ENCODE measurements around the gene PFKP. TPM values are rescaled to one million over a fixed set of nuclear protein-coding genes. Genes with fewer than 3 reads are reported as not detected.

The PFKP gene
- total RNA-seq, 1 experiment from 2014 or later = 140 TPM

GRCh38 chr10:3162533-3162932 is 95.2 kb downstream of the PFKP start:
- no TSS peak for BruUV-seq (replicated peaks)
- ChIA-PET POLR2A (ENCODE audit: unreplicated experiment) (no interaction called here), CTCF (no interaction called here)
- Histone ChIP-seq H4K20me1 (ENCODE audit: low read length) (no peaks in the 10 kb centered on the region), H3K36me3 (ENCODE audit: low read depth, low read length) (peaks cover 29% of the 10 kb centered on the region), H3K4me1 (ENCODE audit: insufficient read depth, low read length) (no peaks in the 10 kb centered on the region), H3K79me2 (ENCODE audit: low read length) (no peaks in the 10 kb centered on the region), H3K4me2 (ENCODE audit: low read length) (no peak overlapping the region), H3K9ac (ENCODE audit: low read length) (no peak overlapping the region), H3K9me2 (replicated peaks; ENCODE audit: low read length) (no peaks in the 10 kb centered on the region), H3K9me3 (ENCODE audit: low read length) (no peaks in the 10 kb centered on the region), H3K4me3 (ENCODE audit: low read length) (no peak overlapping the region), H3K27me3 (ENCODE audit: low read length) (no peaks in the 10 kb centered on the region), H3F3A (ENCODE audit: low read length, unreplicated experiment) (no peaks in the 10 kb centered on the region), H3K27ac (ENCODE audit: low read length) (no peak overlapping the region), H2AFZ (ENCODE audit: low read length) (no peak overlapping the region)
- DNase-seq = no peak
- no peak for ATAC-seq
- intact Hi-C loops (cut with micrococcal nuclease) = no loop called here
- no peak for TF ChIP-seq EZH2 (IDR thresholded peaks at IDR 0.05; ENCODE audit: low read length, unreplicated experiment)
- TF ChIP-seq EZH2phosphoT487 (IDR thresholded peaks at IDR 0.05; ENCODE audit: borderline replicate concordance, low read length) = no peak
- no peak; the same call in 1 of the 2 replicates for TF ChIP-seq CTCF (conservative IDR thresholded peaks at IDR 0.05; ENCODE audit: low read depth, low read length)

DNA sequence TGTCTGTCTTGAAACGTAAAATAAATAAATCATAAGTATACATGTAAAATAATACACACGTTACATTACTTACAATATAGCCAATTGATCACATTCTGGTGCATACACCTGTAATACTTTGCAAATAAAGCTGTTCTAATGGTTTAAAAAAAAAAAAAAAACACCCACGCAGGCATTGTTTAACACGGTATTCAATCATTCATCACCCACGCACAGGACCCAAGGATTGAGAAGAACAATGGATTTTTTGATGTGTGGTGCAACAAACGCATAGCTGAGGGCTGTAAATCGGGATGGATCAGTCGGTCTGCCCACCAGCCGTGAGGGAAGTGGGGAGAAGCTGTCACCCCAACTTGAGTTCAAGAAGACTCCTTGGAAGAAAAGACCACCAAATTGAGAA is 96.5 kb downstream of the PFKP start:
- Histone ChIP-seq H3K9me2 (replicated peaks; ENCODE audit: low read length) (no peaks in the 10 kb centered on the region), H3F3A (ENCODE audit: low read length, unreplicated experiment) (no peaks in the 10 kb centered on the region), H3K4me1 (ENCODE audit: insufficient read depth, low read length) (no peaks in the 10 kb centered on the region), H2AFZ (ENCODE audit: low read length) (no peak overlapping the region), H3K36me3 (ENCODE audit: low read depth, low read length) (peaks cover 25% of the 10 kb centered on the region), H3K9me3 (ENCODE audit: low read length) (no peaks in the 10 kb centered on the region), H3K79me2 (ENCODE audit: low read length) (no peaks in the 10 kb centered on the region), H3K9ac (ENCODE audit: low read length) (no peak overlapping the region), H4K20me1 (ENCODE audit: low read length) (no peaks in the 10 kb centered on the region), H3K4me3 (ENCODE audit: low read length) (no peak overlapping the region), H3K4me2 (ENCODE audit: low read length) (no peak overlapping the region), H3K27ac (ENCODE audit: low read length) (no peak overlapping the region), H3K27me3 (ENCODE audit: low read length) (no peaks in the 10 kb centered on the region)
- no peak for DNase-seq
- ChIA-PET CTCF (no interaction called here), POLR2A (ENCODE audit: unreplicated experiment) (no interaction called here)
- TF ChIP-seq CTCF (conservative IDR thresholded peaks at IDR 0.05; ENCODE audit: low read depth, low read length) = no peak
- no peak for TF ChIP-seq EZH2 (IDR thresholded peaks at IDR 0.05; ENCODE audit: low read length, unreplicated experiment)
- TF ChIP-seq EZH2phosphoT487 (IDR thresholded peaks at IDR 0.05; ENCODE audit: borderline replicate concordance, low read length) = no peak
- BruUV-seq (replicated peaks) = no TSS peak
- no peak for ATAC-seq
- intact Hi-C loops (cut with micrococcal nuclease) = no loop called here

GRCh38 chr10:3165196-3165595 is 97.8 kb downstream of the PFKP start:
- no peak overlapping the region for H3K27ac ChIP-seq (ENCODE audit: low read length)
- H3K4me1 ChIP-seq (ENCODE audit: insufficient read depth, low read length) = no peaks in the 10 kb centered on the region
- intact Hi-C loops (cut with micrococcal nuclease) = no loop called here
- no TSS peak for BruUV-seq (replicated peaks)
- POLR2A ChIA-PET (ENCODE audit: unreplicated experiment) = no interaction called here
- peaks cover 25% of the 10 kb centered on the region for H3K36me3 ChIP-seq (ENCODE audit: low read depth, low read length)
- DNase-seq (no peak), ATAC-seq (no peak)
- no peaks in the 10 kb centered on the region for H3K27me3 ChIP-seq (ENCODE audit: low read length)
- no peak overlapping the region for H3K4me2 ChIP-seq (ENCODE audit: low read length)
- CTCF ChIA-PET = no interaction called here
- H4K20me1 ChIP-seq (ENCODE audit: low read length) = no peaks in the 10 kb centered on the region
- peaks cover 12% of the 10 kb centered on the region for H3K79me2 ChIP-seq (ENCODE audit: low read length)
- TF ChIP-seq EZH2phosphoT487 (IDR thresholded peaks at IDR 0.05; ENCODE audit: borderline replicate concordance, low read length) (no peak), CTCF (conservative IDR thresholded peaks at IDR 0.05; ENCODE audit: low read depth, low read length) (no peak)
- no peaks in the 10 kb centered on the region for H3F3A ChIP-seq (ENCODE audit: low read length, unreplicated experiment)
- H3K4me3 ChIP-seq (ENCODE audit: low read length) = no peak overlapping the region
- H2AFZ ChIP-seq (ENCODE audit: low read length) = no peak overlapping the region
- no peak overlapping the region for H3K9ac ChIP-seq (ENCODE audit: low read length)
- no peaks in the 10 kb centered on the region for H3K9me2 ChIP-seq (replicated peaks; ENCODE audit: low read length)
- H3K9me3 ChIP-seq (ENCODE audit: low read length) = no peaks in the 10 kb centered on the region
